DND-41 (cell line): Measurements from ENCODE around the gene ZDHHC1.

Experiments used
- ATAC-seq: fragments of 200-7000 bp; cut with Tn5 transposase; 3 replicates; pipeline ENCODE4 v1.9.1; 2021; ENCODE audit warnings: low read depth; ENCODE audit not compliant: insufficient read depth
- DNase-seq: peaks from one replicate; pipeline ENCODE4 v3.0.0-alpha.2; 2020
- H2AFZ ChIP-seq: 2 replicates; pipeline ENCODE4 v1.6.0; 2012; ENCODE audit warnings: low read depth, low read length
- H3K27ac ChIP-seq: 2 replicates; pipeline ENCODE4 v1.5.1; 2012; ENCODE audit warnings: low read length, inconsistent platforms
- H3K27me3 ChIP-seq: fragments of 200-600 bp; sonication (generic); 2 replicates; pipeline ENCODE4 v1.6.0; 2012; ENCODE audit warnings: low read length, mild to moderate bottlenecking, inconsistent platforms; ENCODE audit not compliant: insufficient read depth, poor library complexity
- H3K36me3 ChIP-seq: 2 replicates; pipeline ENCODE4 v1.5.1; 2012; ENCODE audit warnings: low read length, inconsistent platforms; ENCODE audit not compliant: insufficient read depth
- H3K4me1 ChIP-seq: 2 replicates; pipeline ENCODE4 v1.5.1; 2012; ENCODE audit warnings: mild to moderate bottlenecking, low read length; ENCODE audit not compliant: insufficient read depth
- H3K4me2 ChIP-seq: 2 replicates; pipeline ENCODE4 v1.6.0; 2012; ENCODE audit warnings: mild to moderate bottlenecking, moderate library complexity, low read length, inconsistent platforms; ENCODE audit not compliant: insufficient read depth
- H3K4me3 ChIP-seq, 2 experiments: fragments of 200-600 bp in 1 of 2; shearing (Covaris generic) in 1 of 2; 2 replicates each; pipeline ENCODE4 v1.5.1; 2012 to 2016; ENCODE audit warnings: inconsistent platforms in 2 of 2, low read length in 2 of 2, mild to moderate bottlenecking in 2 of 2, low read depth in 1 of 2, moderate library complexity in 1 of 2
- H3K79me2 ChIP-seq: 2 replicates; pipeline ENCODE4 v1.6.0; 2012; ENCODE audit warnings: low read length, inconsistent platforms; ENCODE audit not compliant: insufficient read depth
- H3K9ac ChIP-seq: 2 replicates; pipeline ENCODE4 v1.6.0; 2012; ENCODE audit warnings: low read depth, mild to moderate bottlenecking, inconsistent platforms, low read length, moderate library complexity
- H3K9me3 ChIP-seq: 2 replicates; pipeline ENCODE4 v1.5.1; 2012; ENCODE audit warnings: low read length, moderate library complexity, mild to moderate bottlenecking, inconsistent platforms; ENCODE audit not compliant: insufficient read depth, severe bottlenecking
- H4K20me1 ChIP-seq: 2 replicates; pipeline ENCODE4 v1.6.0; 2012; ENCODE audit warnings: low read length; ENCODE audit not compliant: insufficient read depth
- CTCF ChIP-seq: IDR thresholded peaks from 2 replicates; pipeline ENCODE4 v1.5.1; 2012; ENCODE audit warnings: borderline replicate concordance, low read length, moderate library complexity, mild to moderate bottlenecking; ENCODE audit not compliant: poor library complexity, severe bottlenecking; ENCODE audit errors: extremely low read depth
- EZH2 ChIP-seq: IDR thresholded peaks from 3 replicates; pipeline ENCODE4 v1.6.1; 2012; ENCODE audit warnings: borderline replicate concordance, low read depth, mild to moderate bottlenecking, moderate library complexity, low read length, inconsistent platforms; ENCODE audit not compliant: severe bottlenecking

Gene ZDHHC1

GRCh38 chr16:67399749-67400704, 16.2 kb downstream of the ZDHHC1 start:
- Histone ChIP-seq H3K27ac (no peak overlapping the region), H3K79me2 (no peaks in the 10 kb centered on the region), H2AFZ (no peak overlapping the region), H3K9ac (no peak overlapping the region), H3K9me3 (no peaks in the 10 kb centered on the region), H3K36me3 (no peaks in the 10 kb centered on the region), H3K4me2 (no peak overlapping the region), H3K4me3 (no peak overlapping the region), H4K20me1 (no peaks in the 10 kb centered on the region), H3K4me1 (no peaks in the 10 kb centered on the region), H3K27me3 (no peaks in the 10 kb centered on the region)
- ATAC-seq, result no peak
- DNase-seq, result no peak
- TF ChIP-seq EZH2, result no peak
- no peak for TF ChIP-seq CTCF

GRCh38 chr16:67399218-67399733, 17.0 kb downstream of the ZDHHC1 start:
- no peak for DNase-seq
- Histone ChIP-seq H3K4me3 (no peak overlapping the region), H3K9me3 (no peaks in the 10 kb centered on the region), H3K9ac (no peak overlapping the region), H3K4me2 (no peak overlapping the region), H4K20me1 (no peaks in the 10 kb centered on the region), H3K27ac (no peak overlapping the region), H3K36me3 (no peaks in the 10 kb centered on the region), H2AFZ (no peak overlapping the region), H3K79me2 (no peaks in the 10 kb centered on the region), H3K27me3 (no peaks in the 10 kb centered on the region), H3K4me1 (no peaks in the 10 kb centered on the region)
- TF ChIP-seq CTCF, result peak; percentile 57
- TF ChIP-seq EZH2, result no peak
- no peak for ATAC-seq

GRCh38 chr16:67398546-67399217, 17.6 kb downstream of the ZDHHC1 start:
- H3K27ac ChIP-seq, result no peak overlapping the region
- no peak overlapping the region for H3K4me2 ChIP-seq
- H3K9me3 ChIP-seq, result no peaks in the 10 kb centered on the region
- no peaks in the 10 kb centered on the region for H3K4me1 ChIP-seq
- DNase-seq (no peak), ATAC-seq (no peak)
- no peak overlapping the region for H3K9ac ChIP-seq
- H3K27me3 ChIP-seq, result no peaks in the 10 kb centered on the region
- H2AFZ ChIP-seq, result no peak overlapping the region
- H3K4me3 ChIP-seq, result no peak overlapping the region
- no peaks in the 10 kb centered on the region for H3K36me3 ChIP-seq
- TF ChIP-seq CTCF (no peak), EZH2 (no peak)
- no peaks in the 10 kb centered on the region for H3K79me2 ChIP-seq
- H4K20me1 ChIP-seq, result no peaks in the 10 kb centered on the region
